CD4-positive, alpha-beta T cell treated with Interleukin-21 for 1 hour (primary cell): ENCODE data around the gene ZFYVE21.

Experiments used
- DNase-seq: peaks from one replicate; pipeline ENCODE4 v3.0.0-alpha.2; 2020

Gene ZFYVE21

DNA sequence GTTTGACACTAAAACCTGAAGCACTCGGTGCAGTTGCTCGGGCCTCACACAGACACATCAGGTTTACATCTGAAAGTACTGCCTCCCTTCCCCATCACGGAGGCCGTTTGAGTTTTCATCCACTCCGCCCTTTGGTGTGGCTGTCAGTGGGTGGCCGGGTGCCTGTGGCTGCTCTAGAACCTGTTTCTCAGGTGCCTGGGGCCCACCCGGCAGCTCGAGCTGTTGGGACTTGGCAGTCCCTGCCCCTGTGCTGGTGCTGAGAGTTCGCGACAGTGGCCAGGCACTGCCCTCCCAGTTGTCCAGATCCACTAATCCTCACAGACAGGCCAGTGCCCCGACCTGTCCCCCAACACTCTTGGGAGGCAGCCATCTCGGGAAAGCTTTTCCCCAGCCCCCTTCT lies 22.7 kb upstream of the ZFYVE21 start:
- DNase-seq = no peak

GRCh38 chr14:103693515-103693914 lies 22.1 kb upstream of the ZFYVE21 start:
- no peak for DNase-seq

GRCh38 chr14:103694572-103695026 lies 21.0 kb upstream of the ZFYVE21 start:
- DNase-seq = no peak

DNA sequence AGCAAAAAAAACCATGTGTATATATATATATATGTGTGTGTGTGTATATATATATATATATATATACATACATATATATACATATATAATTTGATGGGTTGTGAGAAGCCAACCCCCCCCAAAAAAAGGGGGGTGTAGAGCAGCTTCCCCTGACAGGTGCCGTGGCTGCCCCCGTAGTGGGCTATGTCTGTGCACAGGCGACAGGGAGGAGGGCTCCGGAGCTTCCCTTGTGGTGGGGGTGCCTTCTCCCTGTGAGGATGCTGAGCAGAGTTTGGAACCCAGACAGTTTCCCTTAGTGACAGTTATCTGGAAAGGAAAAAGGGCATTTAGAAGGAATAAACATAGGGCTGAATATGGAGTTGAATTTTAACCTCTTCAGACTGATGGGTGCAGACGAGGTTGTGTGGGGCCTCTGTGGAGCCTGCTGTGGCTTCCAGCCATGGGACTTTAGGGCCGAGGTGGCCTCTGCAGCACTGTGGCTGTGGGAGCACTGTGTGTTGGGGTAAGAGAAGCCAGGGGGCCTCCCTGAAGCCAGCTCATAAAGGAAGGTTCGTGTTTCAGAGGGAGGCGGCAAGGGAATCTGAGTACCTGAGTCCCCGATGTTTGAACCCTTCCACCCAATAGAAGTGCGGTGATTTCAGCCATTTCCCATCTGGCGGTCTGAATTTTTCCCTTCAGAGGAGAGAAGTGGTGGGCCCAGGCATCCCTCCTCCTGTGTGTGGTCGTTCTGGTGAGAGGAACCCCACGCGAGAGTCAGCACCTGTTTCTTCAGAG lies 20.1 kb upstream of the ZFYVE21 start:
- DNase-seq = no peak

DNA sequence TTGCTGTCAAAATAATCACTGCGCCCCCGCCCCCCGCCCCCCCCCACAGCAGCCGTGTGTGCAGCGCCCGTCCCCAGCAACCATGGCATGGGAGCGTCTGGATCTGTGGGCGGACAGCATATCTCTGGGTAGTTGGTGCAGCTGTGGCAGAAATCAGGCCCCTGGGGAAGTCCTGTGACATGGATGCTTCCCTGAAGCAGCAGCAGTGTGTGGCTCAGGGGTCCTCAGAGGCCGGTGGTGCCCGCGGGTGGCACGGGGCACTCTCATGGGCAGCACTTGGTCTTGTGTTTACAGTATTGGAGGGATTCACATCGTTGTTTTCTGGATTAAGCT lies 19.6 kb upstream of the ZFYVE21 start:
- DNase-seq = no peak

- no peak for DNase-seq
These were observed 19.0 kb upstream of the ZFYVE21 start for GRCh38 chr14:103696466-103697071.

DNA sequence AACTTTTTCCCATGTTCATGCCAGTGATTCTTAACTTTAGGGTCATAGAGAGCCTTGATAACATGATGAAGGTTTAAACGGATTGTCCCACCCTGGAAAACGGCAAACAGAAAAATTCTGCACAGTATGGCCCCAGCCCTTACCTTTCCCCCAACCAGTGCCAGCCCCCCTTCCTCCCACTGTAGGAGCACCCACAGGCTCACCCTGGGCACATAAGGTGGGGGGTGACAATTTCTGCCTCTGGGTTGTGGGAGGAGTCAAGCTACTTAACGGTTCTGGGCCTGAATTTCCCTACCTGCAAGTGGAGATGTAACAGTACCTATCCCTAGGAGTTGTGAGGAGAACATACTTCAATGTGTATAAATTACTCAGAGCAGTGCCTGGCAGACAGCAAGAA lies 18.4 kb upstream of the ZFYVE21 start:
- no peak for DNase-seq

DNA sequence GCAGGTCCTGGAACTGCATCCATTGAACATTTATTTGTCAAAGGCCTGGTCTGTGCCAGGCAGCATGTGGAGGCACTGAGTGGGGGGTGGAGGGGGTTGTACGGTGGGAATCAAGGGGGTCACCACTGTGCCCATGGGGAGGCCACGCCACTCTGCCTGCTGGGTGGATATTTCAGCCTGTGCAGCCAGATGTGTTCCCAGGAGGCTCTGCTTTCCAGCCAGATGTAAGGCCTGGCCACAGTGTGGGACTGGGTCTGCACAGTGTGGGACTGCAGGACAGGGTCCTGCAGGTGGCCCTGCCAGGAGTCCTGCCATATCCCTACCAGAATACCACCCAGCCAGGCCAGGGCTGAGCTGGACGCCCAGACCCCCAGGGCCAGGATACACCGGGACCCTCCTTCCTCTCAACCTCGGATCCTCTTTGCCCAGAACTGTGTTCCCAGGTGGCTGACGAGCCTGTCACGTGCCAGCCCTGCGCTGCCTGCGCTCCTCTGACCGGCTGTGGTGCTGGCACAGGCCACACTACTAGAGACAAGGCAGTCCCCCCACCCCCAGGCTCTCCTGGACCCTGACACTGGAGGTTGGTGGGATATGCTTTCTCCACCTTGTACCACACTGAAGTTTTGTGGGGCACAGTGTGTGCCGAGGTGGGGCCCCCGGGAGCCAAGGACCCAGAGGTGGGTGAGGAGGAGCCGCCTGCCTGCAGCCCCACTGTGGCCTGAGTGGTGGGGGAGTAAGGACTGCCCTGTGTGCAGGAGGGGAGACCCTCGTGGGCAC lies 17.8 kb upstream of the ZFYVE21 start:
- DNase-seq = no peak

GRCh38 chr14:103698380-103699260 lies 17.0 kb upstream of the ZFYVE21 start:
- no peak for DNase-seq

- DNase-seq = no peak
These were observed 16.3 kb upstream of the ZFYVE21 start for GRCh38 chr14:103699261-103699661.

GRCh38 chr14:103699901-103700752 lies 15.5 kb upstream of the ZFYVE21 start:
- DNase-seq = no peak

DNA sequence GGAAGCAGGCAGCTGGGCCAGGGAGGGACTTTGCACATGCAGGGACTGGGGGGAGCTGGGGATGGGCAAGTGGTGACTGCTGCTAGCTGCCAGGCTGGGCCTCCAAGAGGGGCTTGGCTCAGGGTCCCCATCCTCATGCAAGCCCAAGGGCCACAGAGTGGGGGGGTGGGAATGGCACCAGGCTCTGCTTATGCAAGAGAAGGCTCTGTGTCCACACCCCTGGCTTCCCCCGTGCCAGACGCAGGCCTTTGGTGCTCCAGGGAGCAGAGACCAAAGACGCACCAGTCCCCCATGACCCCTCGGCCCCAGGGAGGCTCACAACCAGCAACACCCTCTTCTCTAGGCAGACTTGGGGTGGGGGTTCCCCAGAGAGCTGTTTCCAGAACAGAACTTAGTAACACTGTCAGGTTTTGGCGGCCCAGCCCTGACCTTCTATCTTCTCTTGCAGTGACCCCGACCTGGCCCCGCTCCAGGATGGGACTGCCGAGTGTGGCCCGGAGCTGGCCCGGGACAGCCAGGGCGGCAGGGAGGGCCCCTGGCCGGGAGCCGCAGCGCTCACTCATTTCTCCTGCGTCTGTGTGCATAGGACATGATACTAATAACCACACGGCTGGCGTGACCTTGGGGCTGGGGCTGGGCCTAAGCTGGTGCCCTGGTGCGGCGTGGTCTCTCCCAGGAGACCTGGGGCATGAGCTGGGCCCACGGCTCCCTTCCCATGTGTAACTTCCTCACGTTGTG lies 14.7 kb upstream of the ZFYVE21 start:
- no peak for DNase-seq

- DNase-seq = no peak
These were observed 13.5 kb upstream of the ZFYVE21 start for GRCh38 chr14:103702095-103702494.

DNA sequence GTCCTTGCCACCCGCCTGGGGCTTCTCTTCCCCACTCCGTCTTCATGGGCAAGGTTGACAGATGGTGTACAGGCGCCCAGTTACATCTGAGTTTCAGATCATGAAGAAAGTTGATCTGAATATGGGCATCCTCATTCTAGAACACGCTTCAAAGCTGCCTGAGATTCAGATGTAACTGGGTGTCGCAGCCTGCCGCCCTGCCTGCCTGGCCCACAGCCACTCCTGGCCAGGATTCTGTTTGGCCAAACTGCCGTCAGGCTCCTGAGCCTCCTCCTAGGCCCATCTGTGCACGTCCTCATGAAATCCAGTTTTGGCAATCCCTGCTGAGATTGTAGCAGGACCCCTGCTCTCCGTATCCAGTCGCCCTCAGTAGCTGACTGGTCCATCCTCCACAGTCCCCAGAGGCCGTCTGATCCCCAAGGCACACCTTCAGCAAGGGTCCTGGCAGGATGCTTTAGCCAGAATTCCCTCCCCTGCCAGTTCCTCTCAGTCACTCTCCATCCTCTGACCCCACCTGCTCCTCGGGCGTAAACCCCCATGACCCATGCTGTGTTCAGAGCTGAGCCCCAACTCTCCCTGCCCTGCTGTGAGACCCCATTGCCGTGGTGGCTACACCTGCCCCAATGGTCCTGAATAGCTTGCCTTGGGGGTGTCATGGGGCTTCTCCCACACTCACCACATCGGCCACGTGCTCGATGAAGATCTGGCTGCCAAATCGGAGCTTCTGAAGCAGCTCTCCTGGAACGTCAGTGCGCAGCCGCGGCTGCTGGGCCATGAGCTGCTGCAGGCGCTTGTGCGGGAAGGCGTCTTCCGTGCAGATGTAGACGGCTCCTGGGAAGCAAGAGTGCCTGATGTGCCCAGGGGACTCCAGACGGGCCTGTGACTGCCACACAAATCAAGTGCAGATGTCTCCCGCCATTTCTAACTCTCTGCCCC lies 12.8 kb upstream of the ZFYVE21 start:
- no peak for DNase-seq

DNA sequence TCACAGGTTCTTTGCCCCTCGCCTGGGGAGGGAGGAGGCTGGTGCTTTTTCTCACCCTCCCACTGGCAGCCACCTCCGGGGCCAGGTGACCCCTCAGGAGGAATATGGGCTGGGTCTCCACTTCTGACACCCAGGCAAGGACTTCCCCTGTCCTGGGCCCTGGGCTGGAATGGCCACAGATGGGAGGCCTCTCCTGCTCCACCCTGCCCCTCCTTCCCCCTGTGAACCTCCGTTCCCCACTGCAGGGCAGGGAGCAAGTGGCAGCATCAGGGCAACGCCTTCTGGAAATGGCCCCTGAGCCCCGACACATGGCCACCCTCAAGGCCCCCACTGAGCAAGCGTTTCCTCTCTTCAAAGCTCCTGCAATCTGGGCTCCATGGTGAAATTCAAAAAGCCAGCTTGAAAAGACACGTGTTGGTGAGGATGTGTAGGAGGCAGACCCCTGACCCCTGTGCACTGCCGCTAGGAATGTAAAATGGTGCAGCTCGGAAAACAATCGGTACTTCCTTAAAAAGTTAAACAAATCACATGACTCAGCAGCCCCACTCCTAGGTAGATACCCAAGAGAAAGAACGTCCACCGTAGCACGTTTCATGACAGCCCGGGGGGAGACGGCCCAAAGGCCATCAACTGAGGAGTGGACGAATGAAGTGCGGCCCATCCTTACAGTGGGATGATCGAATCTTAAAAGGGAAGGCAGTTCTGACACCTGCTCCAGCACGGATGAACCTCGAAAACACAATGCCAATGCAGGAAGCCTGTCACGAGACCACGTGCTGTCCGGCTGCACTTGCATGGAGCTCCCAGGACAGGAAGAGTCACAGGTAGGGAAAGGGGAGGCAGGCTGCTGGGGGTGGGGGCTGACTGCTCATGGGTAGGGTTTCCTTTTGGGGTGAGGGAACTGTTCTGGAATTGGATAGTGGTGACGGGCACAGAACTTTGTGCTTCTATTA lies 11.9 kb upstream of the ZFYVE21 start:
- no peak for DNase-seq

DNA sequence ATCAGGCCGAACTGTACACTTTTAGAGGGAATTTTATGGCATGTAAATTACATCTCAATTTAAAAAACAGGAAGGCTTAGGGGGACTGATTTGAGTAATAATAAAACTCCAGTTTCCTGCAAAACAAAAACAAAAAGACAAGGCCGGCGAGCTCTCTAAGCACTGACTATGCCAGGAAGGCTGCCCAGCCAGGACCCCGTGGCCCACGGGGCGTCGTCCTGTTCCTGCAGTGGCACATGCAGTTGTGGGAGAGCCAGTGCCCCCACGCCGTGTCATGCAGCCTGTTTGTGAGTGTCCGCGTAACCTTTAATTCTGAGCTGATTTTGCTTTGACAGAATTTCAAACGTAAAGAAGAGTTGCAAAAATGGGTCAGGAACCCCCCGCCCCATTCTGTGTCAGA lies 10.9 kb upstream of the ZFYVE21 start:
- DNase-seq = no peak

DNA sequence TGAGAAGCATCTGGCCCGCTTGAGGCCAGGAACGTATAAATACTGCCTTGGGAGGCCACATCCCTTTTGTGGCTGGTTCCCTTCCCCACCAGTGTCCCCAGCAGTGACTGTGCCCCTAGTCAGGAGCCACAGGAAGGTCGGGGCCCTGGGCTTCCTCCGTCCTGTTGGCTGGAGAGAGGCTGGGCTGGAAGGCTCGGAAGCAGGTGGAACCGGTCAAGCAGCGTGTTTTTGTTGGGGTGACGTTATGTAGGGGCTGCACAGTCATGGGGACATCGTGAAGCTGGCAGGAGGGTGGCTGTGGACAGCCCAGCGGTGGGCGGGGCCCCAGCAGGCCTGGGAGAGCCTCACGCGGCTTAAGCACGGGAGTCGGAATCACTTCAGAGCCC lies 10.5 kb upstream of the ZFYVE21 start:
- DNase-seq = no peak

- DNase-seq = no peak
These were observed 9.9 kb upstream of the ZFYVE21 start for GRCh38 chr14:103705504-103706284.
